MM.1S (cell line): ENCODE results near the gene AIP.

Source experiments
- DNase-seq: peaks from one replicate; pipeline ENCODE4 v3.0.0-alpha.2; 2015
- H2AFZ ChIP-seq: fragments of 300-600 bp; sonication (generic); 2 replicates; pipeline ENCODE4 v1.6.0; 2016; ENCODE audit warnings: antibody characterized with exemption, low read length
- H3F3A ChIP-seq: fragments of 300-600 bp; sonication (generic); 2 replicates; pipeline ENCODE4 v1.6.1; 2016; ENCODE audit warnings: mild to moderate bottlenecking, antibody characterized with exemption, low read length, moderate library complexity, mixed read lengths; ENCODE audit not compliant: insufficient read depth
- H3K27ac ChIP-seq: fragments of 300-600 bp; sonication (generic); 2 replicates; pipeline ENCODE4 v1.5.1; 2016; ENCODE audit warnings: mild to moderate bottlenecking, low read length
- H3K27me3 ChIP-seq: fragments of 300-600 bp; sonication (generic); replicated peaks from 2 replicates; pipeline ENCODE4 v1.6.0; 2016; ENCODE audit warnings: low read length; ENCODE audit not compliant: insufficient read depth
- H3K36me3 ChIP-seq: fragments of 300-600 bp; sonication (generic); replicated peaks from 2 replicates; pipeline ENCODE4 v1.6.1; 2016; ENCODE audit warnings: mild to moderate bottlenecking, low read length, mixed read lengths; ENCODE audit not compliant: insufficient read depth
- H3K4me1 ChIP-seq: fragments of 300-600 bp; sonication (generic); 2 replicates; pipeline ENCODE4 v1.6.1; 2016; ENCODE audit warnings: low read length, mixed read lengths
- H3K4me2 ChIP-seq: fragments of 300-600 bp; sonication (generic); 2 replicates; pipeline ENCODE4 v1.6.0; 2016; ENCODE audit warnings: low read depth, low read length
- H3K4me3 ChIP-seq: fragments of 300-600 bp; sonication (generic); 2 replicates; pipeline ENCODE4 v1.5.1; 2016; ENCODE audit warnings: low read length, mixed read lengths
- H3K79me2 ChIP-seq: fragments of 300-600 bp; sonication (generic); 2 replicates; pipeline ENCODE4 v1.6.1; 2016; ENCODE audit warnings: mixed run types, low read length, mixed read lengths
- H3K9ac ChIP-seq: fragments of 300-600 bp; sonication (generic); 2 replicates; pipeline ENCODE4 v1.6.1; 2016; ENCODE audit warnings: low read length, mixed read lengths
- H3K9me2 ChIP-seq: fragments of 300-600 bp; sonication (generic); replicated peaks from 2 replicates; pipeline ENCODE4 v1.6.1; 2016; ENCODE audit warnings: mild to moderate bottlenecking, low read length, mixed read lengths; ENCODE audit not compliant: insufficient read depth
- H3K9me3 ChIP-seq: fragments of 300-600 bp; sonication (generic); replicated peaks from 2 replicates; pipeline ENCODE4 v1.6.1; 2016; ENCODE audit warnings: mild to moderate bottlenecking, low read length, mixed read lengths; ENCODE audit not compliant: insufficient read depth
- H4K20me1 ChIP-seq: fragments of 300-600 bp; sonication (generic); 2 replicates; pipeline ENCODE4 v1.6.1; 2016; ENCODE audit warnings: mild to moderate bottlenecking, low read length, moderate library complexity, mixed read lengths; ENCODE audit not compliant: insufficient read depth
- CTCF ChIP-seq: fragments of 300-600 bp; sonication (generic); IDR thresholded peaks from 2 replicates; pipeline ENCODE4 v1.5.1; 2016; ENCODE audit warnings: antibody characterized with exemption, low read length, mixed read lengths
- EZH2 ChIP-seq: fragments of 300-600 bp; sonication (generic); optimal IDR thresholded peaks from 2 replicates; pipeline ENCODE3; 2017; ENCODE audit warnings: low read depth, mild to moderate bottlenecking, antibody characterized with exemption, low read length, mixed read lengths
- EZH2phosphoT487 ChIP-seq: fragments of 300-600 bp; sonication (generic); IDR thresholded peaks from 2 replicates; pipeline ENCODE4 v1.6.1; 2018; ENCODE audit warnings: antibody characterized with exemption, low read length

AIP gene

DNA sequence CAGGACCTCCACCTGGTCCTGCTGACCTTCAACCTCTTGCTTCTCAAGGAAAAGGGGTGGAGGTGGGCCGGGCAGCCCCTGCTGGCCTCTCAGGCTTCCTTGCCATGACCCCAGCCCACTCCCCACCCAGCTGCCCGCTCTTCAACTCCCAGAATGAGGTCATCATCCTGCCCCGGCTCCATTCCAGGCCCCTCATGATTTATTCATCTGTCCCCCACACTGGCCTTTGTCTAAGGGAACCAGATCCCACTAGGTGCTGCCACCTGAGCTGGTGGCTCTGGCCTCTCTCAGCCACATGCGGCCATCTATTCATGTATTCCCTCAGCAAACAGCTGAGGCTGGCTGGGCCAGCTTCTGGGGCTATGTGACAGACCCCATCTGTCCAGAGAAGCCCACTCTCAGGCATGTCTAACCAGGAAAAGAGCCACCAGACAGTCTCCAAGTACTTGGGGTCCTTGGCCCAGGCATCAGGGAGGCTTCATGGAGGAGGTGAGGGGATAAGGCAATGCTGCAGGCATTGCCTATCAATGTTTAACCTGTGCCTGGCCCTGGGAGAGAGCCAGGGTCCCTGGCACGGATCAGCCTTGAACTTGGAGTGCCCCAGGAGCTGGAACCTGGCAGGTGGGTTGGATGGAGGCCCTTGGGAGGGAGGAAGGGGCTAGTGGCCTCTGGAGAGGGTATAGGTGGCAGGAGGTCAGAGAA, 42.6 kb downstream of the AIP start:
- no peaks in the 10 kb centered on the region for H4K20me1 ChIP-seq
- no peak overlapping the region for H3K4me2 ChIP-seq
- no peak for DNase-seq
- H3K9ac ChIP-seq: no peak overlapping the region
- H3K9me3 ChIP-seq: no peaks in the 10 kb centered on the region
- no peaks in the 10 kb centered on the region for H3K4me1 ChIP-seq
- no peak overlapping the region for H3K27ac ChIP-seq
- H3K36me3 ChIP-seq: no peaks in the 10 kb centered on the region
- no peak for TF ChIP-seq EZH2phosphoT487
- TF ChIP-seq EZH2: no peak
- no peak for TF ChIP-seq CTCF
- no peaks in the 10 kb centered on the region for H3K79me2 ChIP-seq
- no peak overlapping the region for H2AFZ ChIP-seq
- H3K27me3 ChIP-seq: peaks cover 88% of the 10 kb centered on the region
- no peaks in the 10 kb centered on the region for H3F3A ChIP-seq
- H3K9me2 ChIP-seq: no peaks in the 10 kb centered on the region
- H3K4me3 ChIP-seq: no peak overlapping the region

GRCh38 chr11:67528376-67528775, 45.5 kb downstream of the AIP start:
- H2AFZ ChIP-seq: no peak overlapping the region
- DNase-seq: no peak
- no peak overlapping the region for H3K4me2 ChIP-seq
- H3K4me1 ChIP-seq: no peaks in the 10 kb centered on the region
- TF ChIP-seq CTCF (no peak), EZH2 (no peak), EZH2phosphoT487 (no peak)
- H3F3A ChIP-seq: no peaks in the 10 kb centered on the region
- no peak overlapping the region for H3K27ac ChIP-seq
- H3K36me3 ChIP-seq: no peaks in the 10 kb centered on the region
- no peaks in the 10 kb centered on the region for H3K9me3 ChIP-seq
- H3K9ac ChIP-seq: no peak overlapping the region
- no peaks in the 10 kb centered on the region for H4K20me1 ChIP-seq
- no peak overlapping the region for H3K4me3 ChIP-seq
- no peaks in the 10 kb centered on the region for H3K79me2 ChIP-seq
- peaks cover 71% of the 10 kb centered on the region for H3K27me3 ChIP-seq
- H3K9me2 ChIP-seq: no peaks in the 10 kb centered on the region

DNA sequence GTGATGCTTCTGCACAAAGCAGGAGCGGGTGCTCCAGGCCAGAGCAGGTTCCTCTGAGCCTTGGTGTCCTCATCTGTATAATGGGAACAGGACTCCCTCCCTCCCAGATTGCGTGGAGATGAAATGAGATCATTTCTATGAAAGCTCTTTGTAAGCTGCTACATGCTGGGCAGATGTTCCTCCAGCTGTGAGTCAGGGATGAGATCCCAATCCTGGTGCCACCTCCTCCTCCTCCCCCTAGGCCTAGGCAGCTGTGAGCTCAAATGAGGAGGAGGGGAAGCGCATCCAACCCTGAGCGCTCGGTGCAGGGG, 47.4 kb downstream of the AIP start:
- H3K4me1 ChIP-seq: no peaks in the 10 kb centered on the region
- H4K20me1 ChIP-seq: no peaks in the 10 kb centered on the region
- no peak overlapping the region for H3K4me2 ChIP-seq
- H3K36me3 ChIP-seq: no peaks in the 10 kb centered on the region
- no peak overlapping the region for H3K27ac ChIP-seq
- no peak for DNase-seq
- no peak overlapping the region for H3K9ac ChIP-seq
- H3K79me2 ChIP-seq: no peaks in the 10 kb centered on the region
- H3K9me3 ChIP-seq: no peaks in the 10 kb centered on the region
- H2AFZ ChIP-seq: no peak overlapping the region
- H3F3A ChIP-seq: no peaks in the 10 kb centered on the region
- no peak for TF ChIP-seq EZH2phosphoT487
- no peak for TF ChIP-seq EZH2
- no peak for TF ChIP-seq CTCF
- H3K27me3 ChIP-seq: peaks cover 61% of the 10 kb centered on the region
- no peak overlapping the region for H3K4me3 ChIP-seq
- no peaks in the 10 kb centered on the region for H3K9me2 ChIP-seq
